GM21381 (cell line): ENCODE data around the gene SLCO2A1.
"Not testable (repeated sequence)": the region's sequence is repeated elsewhere in the genome, so short reads cannot be mapped to it uniquely, and the experiment has no call there.

ENCODE experiments used
- ATAC-seq: cut with Tn5 transposase; IDR thresholded peaks from one replicate; pipeline ENCODE4 v1.9.1; 2021; ENCODE audit warnings: mild to moderate bottlenecking, moderate library complexity; ENCODE audit not compliant: unreplicated experiment

The SLCO2A1 gene

GRCh38 chr3:134029734-134030378, at the start of gene SLCO2A1:
SLCO2A1 (minus strand) TSS chr3:134029925; CDS start chr3:134029802, 123 bp downstream.
- no peak for ATAC-seq

- ATAC-seq: no peak
These were observed 49.4 kb upstream of the SLCO2A1 start for GRCh38 chr3:134079111-134079547.

GRCh38 chr3:134078169-134078831, 48.6 kb upstream of the SLCO2A1 start:
- no peak for ATAC-seq

GRCh38 chr3:134077649-134078161, 48.0 kb upstream of the SLCO2A1 start:
- no peak for ATAC-seq

GRCh38 chr3:134076851-134077250, 47.1 kb upstream of the SLCO2A1 start:
- ATAC-seq: no peak

GRCh38 chr3:134075846-134076245, 46.1 kb upstream of the SLCO2A1 start:
- no peak for ATAC-seq

GRCh38 chr3:134075568-134075825, 45.8 kb upstream of the SLCO2A1 start:
- ATAC-seq: no peak

- ATAC-seq: no peak
These were observed 45.3 kb upstream of the SLCO2A1 start for GRCh38 chr3:134074790-134075567.

- ATAC-seq: no peak
These were observed 44.5 kb upstream of the SLCO2A1 start for GRCh38 chr3:134074001-134074789.

GRCh38 chr3:134073583-134073945, 43.8 kb upstream of the SLCO2A1 start:
- ATAC-seq: no peak

GRCh38 chr3:134072881-134073582, 43.3 kb upstream of the SLCO2A1 start:
- no peak for ATAC-seq

GRCh38 chr3:134070281-134070680, 40.6 kb upstream of the SLCO2A1 start:
- not testable (repeated sequence) for ATAC-seq

GRCh38 chr3:134068429-134068828, 38.7 kb upstream of the SLCO2A1 start:
- no peak for ATAC-seq

GRCh38 chr3:134067531-134068161, 37.9 kb upstream of the SLCO2A1 start:
- no peak for ATAC-seq

GRCh38 chr3:134066651-134067530, 37.2 kb upstream of the SLCO2A1 start:
- ATAC-seq: no peak

GRCh38 chr3:134066158-134066541, 36.4 kb upstream of the SLCO2A1 start:
- ATAC-seq: no peak

GRCh38 chr3:134065252-134066157, 35.8 kb upstream of the SLCO2A1 start:
- ATAC-seq: no peak

GRCh38 chr3:134064081-134064480, 34.4 kb upstream of the SLCO2A1 start:
- no peak for ATAC-seq
